HG03342 (cell line): Measurements from ENCODE around the gene PKD1L1.

Source experiments
- ATAC-seq: cut with Tn5 transposase; IDR thresholded peaks from one replicate; pipeline ENCODE4 v1.9.1; 2021; ENCODE audit warnings: mild to moderate bottlenecking, moderate library complexity; ENCODE audit not compliant: unreplicated experiment

Gene PKD1L1

GRCh38 chr7:47827351-47827756, 120.9 kb downstream of the PKD1L1 start:
- no peak for ATAC-seq

- ATAC-seq, result no peak
Measured at GRCh38 chr7:47826754-47827153, 121.5 kb downstream of the PKD1L1 start.

GRCh38 chr7:47819607-47819920, 128.7 kb downstream of the PKD1L1 start:
- no peak for ATAC-seq

GRCh38 chr7:47818796-47819606, 129.3 kb downstream of the PKD1L1 start:
- ATAC-seq, result no peak

- no peak for ATAC-seq
Measured at GRCh38 chr7:47817917-47818316, 130.3 kb downstream of the PKD1L1 start.

GRCh38 chr7:47816647-47817046, 131.6 kb downstream of the PKD1L1 start:
- ATAC-seq, result no peak

- ATAC-seq, result no peak
Measured at GRCh38 chr7:47815867-47816266, 132.4 kb downstream of the PKD1L1 start.

- no peak for ATAC-seq
Measured at GRCh38 chr7:47814905-47815613, 133.2 kb downstream of the PKD1L1 start.

- ATAC-seq, result no peak
Measured at GRCh38 chr7:47813620-47814260, 134.5 kb downstream of the PKD1L1 start.

- no peak for ATAC-seq
Measured at GRCh38 chr7:47812429-47813136, 135.7 kb downstream of the PKD1L1 start.

GRCh38 chr7:47811632-47812380, 136.5 kb downstream of the PKD1L1 start:
- no peak for ATAC-seq

- ATAC-seq, result no peak
Measured at GRCh38 chr7:47809387-47809786, 138.9 kb downstream of the PKD1L1 start.

GRCh38 chr7:47808321-47808720, 139.9 kb downstream of the PKD1L1 start:
- ATAC-seq, result no peak

- ATAC-seq, result peak; percentile 44
Measured at GRCh38 chr7:47807756-47808155, 140.5 kb downstream of the PKD1L1 start.

GRCh38 chr7:47807126-47807525, 141.1 kb downstream of the PKD1L1 start:
- ATAC-seq, result no peak

- ATAC-seq, result no peak
Measured at GRCh38 chr7:47806701-47807103, 141.6 kb downstream of the PKD1L1 start.

- no peak for ATAC-seq
Measured at GRCh38 chr7:47804767-47805545, 143.3 kb downstream of the PKD1L1 start.

GRCh38 chr7:47803846-47804245, 144.4 kb downstream of the PKD1L1 start:
- no peak for ATAC-seq

- ATAC-seq, result no peak
Measured at GRCh38 chr7:47803025-47803424, 145.2 kb downstream of the PKD1L1 start.

GRCh38 chr7:47801423-47801822, 146.8 kb downstream of the PKD1L1 start:
- ATAC-seq, result no peak
